ENCODE results near the gene ZNF784.

DNA sequence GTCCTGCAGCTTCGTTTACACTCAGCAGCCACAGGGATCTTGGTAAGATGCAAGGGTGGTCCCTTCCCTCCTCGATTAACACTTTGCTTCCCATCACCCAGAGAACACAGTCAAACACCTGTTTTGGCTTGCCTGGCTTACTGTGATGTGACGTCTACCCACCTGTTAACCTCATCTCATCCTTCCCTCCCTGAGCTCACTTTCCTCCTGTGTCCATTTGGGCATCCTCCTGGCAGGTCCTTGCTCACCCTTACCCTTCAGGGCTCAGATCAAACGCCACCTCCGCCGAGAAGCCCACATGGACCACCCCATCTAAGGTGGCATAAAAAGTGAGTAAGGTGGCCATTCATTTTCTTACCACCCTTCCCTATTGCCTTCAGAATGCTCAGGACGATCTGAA, 34.3 kb downstream of the ZNF784 start:
- TF ChIP-seq, protein P1, sequence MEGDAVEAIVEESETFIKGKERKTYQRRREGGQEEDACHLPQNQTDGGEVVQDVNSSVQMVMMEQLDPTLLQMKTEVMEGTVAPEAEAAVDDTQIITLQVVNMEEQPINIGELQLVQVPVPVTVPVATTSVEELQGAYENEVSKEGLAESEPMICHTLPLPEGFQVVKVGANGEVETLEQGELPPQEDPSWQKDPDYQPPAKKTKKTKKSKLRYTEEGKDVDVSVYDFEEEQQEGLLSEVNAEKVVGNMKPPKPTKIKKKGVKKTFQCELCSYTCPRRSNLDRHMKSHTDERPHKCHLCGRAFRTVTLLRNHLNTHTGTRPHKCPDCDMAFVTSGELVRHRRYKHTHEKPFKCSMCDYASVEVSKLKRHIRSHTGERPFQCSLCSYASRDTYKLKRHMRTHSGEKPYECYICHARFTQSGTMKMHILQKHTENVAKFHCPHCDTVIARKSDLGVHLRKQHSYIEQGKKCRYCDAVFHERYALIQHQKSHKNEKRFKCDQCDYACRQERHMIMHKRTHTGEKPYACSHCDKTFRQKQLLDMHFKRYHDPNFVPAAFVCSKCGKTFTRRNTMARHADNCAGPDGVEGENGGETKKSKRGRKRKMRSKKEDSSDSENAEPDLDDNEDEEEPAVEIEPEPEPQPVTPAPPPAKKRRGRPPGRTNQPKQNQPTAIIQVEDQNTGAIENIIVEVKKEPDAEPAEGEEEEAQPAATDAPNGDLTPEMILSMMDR (conservative IDR thresholded peaks at IDR 0.05; ENCODE audit: low read depth, low read length): no peak
- TF ChIP-seq NFE2L2 (IDR thresholded peaks at IDR 0.05; ENCODE audit: low read depth, low read length) (no peak), RFX5 (IDR thresholded peaks at IDR 0.05; ENCODE audit: low read depth, low read length) (no peak), MXI1 (IDR thresholded peaks at IDR 0.05; ENCODE audit: borderline replicate concordance, low read depth, low read length) (no peak), CEBPB (IDR thresholded peaks at IDR 0.05; ENCODE audit: low read depth, low read length) (no peak)
- TF ChIP-seq, protein P2, sequence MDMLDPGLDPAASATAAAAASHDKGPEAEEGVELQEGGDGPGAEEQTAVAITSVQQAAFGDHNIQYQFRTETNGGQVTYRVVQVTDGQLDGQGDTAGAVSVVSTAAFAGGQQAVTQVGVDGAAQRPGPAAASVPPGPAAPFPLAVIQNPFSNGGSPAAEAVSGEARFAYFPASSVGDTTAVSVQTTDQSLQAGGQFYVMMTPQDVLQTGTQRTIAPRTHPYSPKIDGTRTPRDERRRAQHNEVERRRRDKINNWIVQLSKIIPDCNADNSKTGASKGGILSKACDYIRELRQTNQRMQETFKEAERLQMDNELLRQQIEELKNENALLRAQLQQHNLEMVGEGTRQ (IDR thresholded peaks at IDR 0.05; ENCODE audit: low read depth, low read length): no peak

Measured in IMR-90 (cell line).